ENCODE data around the gene KCP. TPM values are rescaled to one million over a fixed set of nuclear protein-coding genes. Genes with fewer than 3 reads are reported as not detected.

KCP gene
- polyA plus RNA-seq, 1 donor: 21.6 TPM

- DNase-seq: no peak
These were observed 23.1 kb downstream of the KCP start for GRCh38 chr7:128887169-128888038.

DNA sequence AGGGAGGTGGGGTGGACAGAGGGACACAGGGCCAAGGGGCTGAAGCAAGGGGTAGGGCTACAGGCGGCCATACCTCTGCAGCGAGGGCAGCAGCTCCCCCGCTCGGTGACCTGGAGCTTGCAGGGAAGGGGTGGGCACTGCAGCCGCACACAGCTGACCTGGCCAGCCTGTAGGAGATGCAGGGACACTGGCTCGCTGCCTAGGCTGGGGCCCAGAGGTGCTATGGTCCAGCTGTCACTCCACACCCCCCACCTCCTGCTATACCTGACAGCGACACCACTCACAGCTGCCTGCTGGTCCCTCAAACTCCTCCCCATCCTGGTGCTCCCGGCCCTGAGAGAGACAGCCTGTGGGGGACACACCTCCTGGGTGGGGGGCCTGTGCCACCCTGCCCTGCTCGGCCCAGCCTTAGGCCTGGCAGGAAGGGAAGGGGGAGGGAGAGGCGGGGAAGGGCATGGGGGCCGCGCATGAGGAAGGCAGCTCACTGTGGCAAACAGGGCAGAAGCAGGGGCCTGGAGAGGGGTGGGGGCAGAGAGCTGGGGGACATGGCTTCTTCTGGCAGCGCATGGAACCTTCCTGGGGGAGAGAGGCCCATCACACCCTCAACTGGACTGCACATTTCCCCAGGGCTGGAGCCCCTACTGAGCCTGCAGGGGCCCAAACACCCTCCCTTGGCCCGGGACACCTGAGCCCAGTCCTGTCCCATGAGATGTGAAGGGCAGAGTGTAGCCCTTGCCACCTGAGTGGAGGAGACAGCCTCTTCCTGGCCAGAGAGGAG, 23.9 kb downstream of the KCP start:
- DNase-seq: no peak

GRCh38 chr7:128885370-128886187, 24.9 kb downstream of the KCP start:
- DNase-seq: no peak

- DNase-seq: no peak
These were observed 25.7 kb downstream of the KCP start for GRCh38 chr7:128884561-128885369.

- DNase-seq: peak; percentile 73
These were observed 26.7 kb downstream of the KCP start for GRCh38 chr7:128883622-128884448.

DNA sequence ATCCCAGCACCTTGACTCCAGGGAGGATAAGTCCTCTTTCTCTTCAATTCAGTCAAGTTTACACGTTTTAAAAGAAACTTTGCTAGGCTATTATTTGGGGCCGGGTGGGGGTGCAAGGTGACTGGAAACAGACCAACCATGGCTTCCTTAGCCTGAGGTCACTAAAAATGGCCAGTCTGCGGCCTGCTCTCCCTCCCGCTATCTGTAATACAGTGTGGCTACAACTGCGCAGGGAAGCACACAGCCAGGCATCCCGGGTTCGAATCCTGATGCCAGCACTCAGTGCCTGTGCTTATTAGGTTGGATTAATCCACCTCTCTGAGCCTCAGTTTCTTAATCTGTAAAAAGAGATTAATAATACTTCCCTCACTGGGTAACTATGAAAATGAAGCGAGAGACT, 28.4 kb downstream of the KCP start:
- DNase-seq: no peak

- no peak for DNase-seq
These were observed 28.9 kb downstream of the KCP start for GRCh38 chr7:128881458-128882125.

GRCh38 chr7:128880791-128881457, 29.6 kb downstream of the KCP start:
- DNase-seq: no peak

- peak; percentile 63 for DNase-seq
These were observed 30.4 kb downstream of the KCP start for GRCh38 chr7:128879939-128880746.

DNA sequence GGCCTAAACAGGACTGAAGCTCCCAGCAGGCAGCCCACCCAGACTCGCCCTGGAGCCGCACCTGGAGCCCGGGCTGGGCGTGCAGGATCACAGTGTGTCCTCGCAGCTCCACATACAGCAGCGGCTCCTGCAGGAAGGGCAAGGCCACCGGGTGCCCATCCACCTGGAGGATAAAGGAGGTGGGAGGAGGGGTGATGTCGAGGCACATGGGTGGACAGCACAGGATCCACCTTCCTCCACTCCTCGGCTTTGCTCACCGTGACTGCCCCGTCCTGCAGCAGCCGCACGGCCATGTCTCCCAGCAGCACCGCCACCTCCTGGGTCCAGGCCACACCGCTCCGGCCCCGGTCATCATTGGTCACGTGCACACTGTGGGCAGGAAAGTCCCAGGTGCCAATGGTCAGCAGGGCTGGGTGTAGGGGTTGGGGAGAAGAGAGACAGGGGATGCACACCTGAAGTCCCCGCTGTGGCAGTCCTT, 31.0 kb downstream of the KCP start:
- DNase-seq: no peak

GRCh38 chr7:128878226-128879105, 32.0 kb downstream of the KCP start:
- no peak for DNase-seq

GRCh38 chr7:128877756-128878120, 32.8 kb downstream of the KCP start:
- no peak for DNase-seq

GRCh38 chr7:128876978-128877755, 33.3 kb downstream of the KCP start:
- no peak for DNase-seq

DNA sequence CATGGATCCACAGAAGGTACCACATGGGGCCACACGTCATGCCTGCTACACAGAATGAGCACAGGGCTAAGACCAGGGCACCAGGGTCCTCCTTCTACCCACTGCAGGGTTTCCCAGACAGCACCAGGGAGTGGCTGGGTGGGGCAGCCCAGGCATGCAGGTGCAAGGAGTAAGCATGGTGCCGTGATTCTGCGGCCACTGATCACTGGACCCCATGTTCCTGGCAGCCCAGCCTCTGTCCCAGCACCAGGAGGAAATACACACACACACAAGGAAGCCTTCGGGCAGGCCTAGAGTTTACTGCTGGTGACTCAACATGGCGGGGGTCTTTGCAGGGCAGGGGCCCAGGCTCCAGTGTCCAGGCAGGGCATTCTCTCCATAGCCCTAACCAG, 33.9 kb downstream of the KCP start:
- no peak for DNase-seq

GRCh38 chr7:128876127-128876526, 34.4 kb downstream of the KCP start:
- DNase-seq: no peak

DNA sequence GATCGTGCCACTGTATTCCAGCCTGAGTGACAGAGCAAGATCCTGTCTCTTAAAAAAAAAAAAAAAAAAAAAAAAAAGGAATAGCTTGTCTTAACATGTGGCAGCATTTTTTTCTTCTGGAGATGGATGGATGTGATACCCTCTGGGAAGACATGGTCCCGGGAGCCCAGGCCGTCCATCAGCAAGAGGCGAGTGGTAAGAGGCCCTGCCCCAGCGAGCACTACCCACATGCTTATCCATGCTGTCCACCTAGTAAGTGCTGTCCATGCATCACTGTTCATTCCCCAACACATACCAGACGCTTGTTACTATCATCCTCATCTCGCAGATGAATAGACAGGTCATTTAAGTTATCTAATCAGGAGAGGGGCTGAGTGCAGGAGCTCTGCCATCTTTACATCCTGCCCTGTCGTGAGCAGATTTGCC, 35.0 kb downstream of the KCP start:
- DNase-seq: no peak
